GM19238 (cell line): ENCODE data around the gene FUT4.
"Not testable (repeated sequence)": the region's sequence is repeated elsewhere in the genome, so short reads cannot be mapped to it uniquely, and the experiment has no call there.

ENCODE experiments used
- DNase-seq: peaks from one replicate; pipeline ENCODE4 v3.0.0; 2011; ENCODE audit warnings: low spot score; ENCODE audit not compliant: insufficient read length

The FUT4 gene

DNA sequence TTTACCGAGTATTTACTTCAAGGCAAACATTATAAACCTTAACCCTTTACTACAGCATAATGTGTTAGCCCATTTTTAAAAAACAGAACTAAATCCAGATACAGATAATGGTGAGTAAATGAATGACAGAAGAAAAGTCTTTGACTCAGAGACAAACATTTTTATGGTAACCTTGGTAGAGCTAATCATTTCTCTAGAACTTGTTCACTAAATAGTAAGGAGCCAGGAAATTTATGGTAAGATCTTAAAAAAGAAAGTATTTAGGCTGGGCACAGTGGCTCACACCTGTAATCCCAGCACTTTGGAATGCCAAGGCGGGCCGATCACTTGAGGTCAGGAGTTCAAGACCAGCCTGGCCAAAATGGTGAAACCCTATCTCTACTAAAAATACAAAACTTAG is 11.5 kb upstream of the FUT4 start:
- DNase-seq = no peak

- no peak for DNase-seq
These were observed 10.5 kb upstream of the FUT4 start for GRCh38 chr11:94533206-94533605.

DNA sequence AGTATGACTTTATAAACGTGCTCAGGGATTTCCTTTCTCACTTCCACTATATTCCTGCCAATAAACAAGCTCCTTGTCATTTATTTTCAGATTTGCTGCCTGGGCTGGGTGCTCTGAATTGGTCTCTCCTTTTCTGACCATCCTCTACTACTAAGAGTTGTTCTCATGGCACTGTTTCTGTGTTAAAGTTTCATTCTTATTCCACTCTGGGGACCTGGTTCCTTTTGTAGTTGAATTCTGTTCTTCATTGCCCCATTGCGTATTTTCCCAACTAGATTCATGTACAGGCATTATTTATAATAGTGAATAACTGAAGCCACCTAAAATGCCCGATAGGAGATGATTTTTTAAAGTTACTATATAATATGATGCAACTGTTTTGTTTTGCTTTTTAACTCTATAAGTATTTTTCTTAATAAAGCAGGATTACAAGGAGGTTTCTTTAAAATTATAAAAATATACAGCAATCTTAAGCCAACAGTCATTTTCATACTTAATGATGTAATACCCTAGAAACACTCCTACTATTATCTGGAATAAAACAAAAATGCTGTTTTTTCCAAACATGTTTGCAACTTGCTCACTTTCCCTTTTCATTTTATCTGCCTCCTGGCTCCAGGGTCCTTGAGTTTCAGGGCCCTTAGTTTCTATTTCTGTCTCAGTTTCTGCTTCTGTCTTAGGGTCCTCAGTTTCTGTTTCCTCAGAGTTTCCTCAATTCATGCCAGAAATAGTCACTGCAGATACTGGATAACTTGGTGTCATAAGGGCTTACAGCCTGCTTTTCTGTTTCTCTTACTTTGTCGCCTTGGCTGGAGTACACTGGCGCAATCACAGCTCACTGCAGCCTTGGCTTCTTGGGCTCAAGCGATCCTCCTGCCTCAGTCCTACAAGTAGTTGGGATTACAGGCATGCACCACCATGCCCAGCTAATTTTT is 9.8 kb upstream of the FUT4 start:
- DNase-seq = no peak

GRCh38 chr11:94536386-94536785 is 7.3 kb upstream of the FUT4 start:
- no peak for DNase-seq

GRCh38 chr11:94537031-94537600 is 6.6 kb upstream of the FUT4 start:
- DNase-seq = no peak

- no peak for DNase-seq
These were observed 4.3 kb upstream of the FUT4 start for GRCh38 chr11:94539420-94539819.

GRCh38 chr11:94544646-94545263 is 1.0 kb downstream of the FUT4 start:
- DNase-seq = no peak

GRCh38 chr11:94545264-94546161 is 1.8 kb downstream of the FUT4 start:
- DNase-seq = no peak

GRCh38 chr11:94546162-94546470 is 2.4 kb downstream of the FUT4 start:
- DNase-seq = no peak

- no peak for DNase-seq
These were observed 3.2 kb downstream of the FUT4 start for GRCh38 chr11:94546886-94547285.

DNA sequence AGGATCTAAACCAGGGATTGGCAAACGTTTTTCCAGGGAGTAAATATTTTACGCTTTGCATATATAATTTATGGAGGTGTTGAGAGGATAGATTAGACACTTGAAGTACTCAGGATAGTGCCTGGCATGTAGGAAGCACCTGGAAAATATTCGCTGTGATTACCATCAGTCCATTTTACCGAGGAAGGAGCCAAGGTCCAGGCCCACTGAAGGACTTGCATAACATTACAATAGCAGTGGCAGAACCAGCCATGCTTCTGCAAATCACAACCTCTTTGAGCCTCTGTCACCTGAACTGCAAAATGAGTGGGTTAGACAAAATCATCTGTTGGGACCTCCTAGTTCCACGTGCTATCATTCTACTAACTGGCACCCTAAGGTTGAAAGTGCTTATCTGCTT is 5.4 kb downstream of the FUT4 start:
- DNase-seq = no peak

GRCh38 chr11:94550513-94550912 is 6.8 kb downstream of the FUT4 start:
- DNase-seq = no peak

DNA sequence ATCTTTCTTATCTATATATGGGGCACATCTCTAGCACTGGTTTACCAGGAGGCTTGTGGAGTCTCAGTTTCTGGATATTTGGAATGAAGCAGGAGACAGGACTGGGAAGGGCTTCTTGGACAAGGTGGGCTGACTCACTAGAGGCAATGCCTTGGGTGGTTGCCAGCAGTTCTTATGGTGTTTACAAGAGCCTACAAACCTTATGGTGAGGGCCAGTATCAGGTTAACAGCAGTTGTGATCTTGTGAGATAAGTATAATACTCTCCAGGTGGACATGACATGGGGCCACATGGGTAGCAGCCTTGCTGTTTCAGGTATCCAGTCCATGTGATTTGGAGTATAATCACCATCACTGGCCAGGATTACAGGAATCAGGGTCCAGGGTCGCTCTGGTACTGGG is 10.2 kb downstream of the FUT4 start:
- no peak for DNase-seq

DNA sequence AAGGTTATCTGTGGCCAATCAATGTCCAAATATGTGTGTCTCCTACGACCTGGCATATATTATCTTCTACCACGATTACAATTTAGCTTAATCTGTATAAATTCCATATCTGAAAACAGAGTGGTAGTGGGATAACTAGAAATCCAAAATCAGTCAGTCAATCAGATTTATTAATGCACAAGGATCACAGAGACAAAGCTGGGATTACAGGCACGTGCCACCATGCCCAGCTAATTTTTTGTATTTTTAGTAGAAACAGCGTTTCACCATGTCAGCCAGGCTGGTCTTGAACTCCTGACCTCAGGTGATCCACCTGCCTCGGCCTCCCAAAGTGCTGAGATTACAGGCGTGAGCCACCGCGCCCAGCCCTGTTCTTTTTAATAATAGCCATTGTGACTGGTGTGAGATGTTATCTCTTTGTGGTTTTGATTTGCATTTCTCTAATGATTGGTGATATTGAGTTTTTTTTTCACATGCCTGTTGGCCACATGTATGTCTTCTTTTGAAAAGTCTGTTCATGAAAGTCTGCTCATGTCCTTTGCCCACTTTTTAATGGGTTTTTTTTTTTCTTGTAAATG is 12.1 kb downstream of the FUT4 start:
- DNase-seq = not testable (repeated sequence)

GRCh38 chr11:94557421-94557820 is 13.7 kb downstream of the FUT4 start:
- DNase-seq = no peak

DNA sequence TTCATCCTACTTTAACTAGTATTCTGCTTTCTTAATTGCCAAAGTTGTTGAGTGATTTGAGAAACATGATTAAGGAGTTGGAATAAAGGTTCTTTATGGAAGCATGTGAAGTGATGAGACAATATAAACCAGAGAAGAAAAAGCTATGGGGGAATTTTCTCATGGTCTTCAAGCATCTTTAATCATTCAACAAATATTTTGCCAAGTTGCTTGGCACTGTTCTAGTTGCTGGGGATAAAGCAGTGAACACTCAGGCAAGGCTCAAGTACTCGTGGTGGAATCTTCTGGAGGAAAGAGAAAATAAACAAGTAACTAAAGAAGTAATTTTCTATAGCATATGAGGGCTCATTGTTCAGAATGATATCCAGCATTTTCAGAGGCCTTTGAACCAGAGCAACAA is 14.3 kb downstream of the FUT4 start:
- DNase-seq = no peak

GRCh38 chr11:94558468-94558867 is 14.7 kb downstream of the FUT4 start:
- DNase-seq = no peak

DNA sequence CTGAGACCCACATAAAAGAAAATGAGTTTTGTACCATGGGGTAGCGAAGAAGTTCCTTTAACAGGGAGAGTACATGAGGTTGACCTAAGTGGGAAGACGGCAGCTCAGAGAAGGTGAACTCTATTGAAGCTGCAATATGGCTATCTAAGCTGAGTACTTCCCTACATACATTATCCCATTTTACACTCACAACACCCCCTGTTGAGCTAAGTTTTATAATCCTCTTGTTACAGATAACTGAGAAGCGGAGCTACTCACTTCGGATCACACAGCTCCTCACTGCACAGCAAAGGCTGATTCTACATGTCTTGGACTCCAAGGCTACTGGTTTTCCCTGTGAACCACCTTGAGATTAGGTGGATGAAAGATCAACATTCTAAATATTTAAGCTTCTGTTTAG is 15.2 kb downstream of the FUT4 start:
- no peak for DNase-seq

- no peak for DNase-seq
These were observed 15.6 kb downstream of the FUT4 start for GRCh38 chr11:94559361-94559760.

GRCh38 chr11:94560834-94561233 is 17.1 kb downstream of the FUT4 start:
- no peak for DNase-seq

DNA sequence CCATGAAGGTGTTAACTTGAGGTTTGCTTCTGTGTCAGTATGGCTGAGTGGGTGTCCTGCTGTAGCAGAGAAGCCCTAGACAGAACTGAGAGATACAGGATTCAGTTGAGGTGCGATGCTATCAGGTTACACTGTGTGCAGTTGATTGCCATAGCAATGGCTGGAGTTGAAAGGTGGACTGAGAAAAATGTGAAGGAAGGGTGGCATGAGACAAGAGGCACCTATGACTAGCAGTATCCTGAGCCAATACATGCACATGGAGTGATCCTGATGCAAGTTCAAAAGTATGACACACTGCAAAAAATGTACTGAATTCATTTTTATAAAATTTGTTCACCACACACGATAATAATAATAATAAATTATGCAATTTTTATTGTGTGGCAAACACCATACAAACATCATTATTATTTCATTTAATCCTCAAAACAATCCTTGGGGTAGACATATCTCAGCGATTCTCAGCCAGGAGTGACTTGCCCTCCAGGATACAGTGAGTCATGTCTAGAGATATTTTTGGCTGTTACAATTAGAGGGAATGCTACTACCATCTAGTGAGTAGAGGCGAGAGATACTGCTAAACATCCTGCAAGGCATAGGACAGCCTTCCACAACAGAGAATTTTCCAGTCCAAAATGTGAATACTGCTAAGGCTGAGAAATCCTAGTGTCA is 19.6 kb downstream of the FUT4 start:
- DNase-seq = no peak
